Measurements from ENCODE around the gene LAG3. TPM values are rescaled to one million over a fixed set of nuclear protein-coding genes. Genes with fewer than 3 reads are reported as not detected.

Gene LAG3
- total and polyA plus RNA-seq, 2 experiments from 2014 or later = 3.7 to 4.7 TPM

DNA sequence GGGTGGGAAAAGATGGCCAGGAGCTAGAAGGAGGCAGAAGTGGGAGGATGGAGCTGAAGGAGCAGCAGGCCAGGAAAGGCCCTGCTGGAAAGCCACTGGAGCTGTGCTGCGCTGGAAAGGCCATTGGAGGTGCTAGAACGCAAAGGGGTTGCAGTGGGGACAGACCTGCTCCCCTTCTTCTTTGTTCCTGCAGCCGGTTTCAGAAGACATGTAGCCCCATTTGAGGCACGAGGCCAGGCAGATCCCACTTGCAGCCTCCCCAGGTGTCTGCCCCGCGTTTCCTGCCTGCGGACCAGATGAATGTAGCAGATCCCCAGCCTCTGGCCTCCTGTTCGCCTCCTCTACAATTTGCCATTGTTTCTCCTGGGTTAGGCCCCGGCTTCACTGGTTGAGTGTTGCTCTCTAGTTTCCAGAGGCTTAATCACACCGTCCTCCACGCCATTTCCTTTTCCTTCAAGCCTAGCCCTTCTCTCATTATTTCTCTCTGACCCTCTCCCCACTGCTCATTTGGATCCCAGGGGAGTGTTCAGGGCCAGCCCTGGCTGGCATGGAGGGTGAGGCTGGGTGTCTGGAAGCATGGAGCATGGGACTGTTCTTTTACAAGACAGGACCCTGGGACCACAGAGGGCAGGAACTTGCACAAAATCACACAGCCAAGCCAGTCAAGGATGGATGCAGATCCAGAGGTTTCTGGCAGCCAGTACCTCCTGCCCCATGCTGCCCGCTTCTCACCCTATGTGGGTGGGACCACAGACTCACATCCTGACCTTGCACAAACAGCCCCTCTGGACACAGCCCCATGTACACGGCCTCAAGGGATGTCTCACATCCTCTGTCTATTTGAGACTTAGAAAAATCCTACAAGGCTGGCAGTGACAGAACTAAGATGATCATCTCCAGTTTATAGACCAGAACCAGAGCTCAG lies 47.0 kb downstream of the LAG3 start:
- Histone ChIP-seq H3F3A (replicated peaks; ENCODE audit: low read depth) (peaks cover 12% of the 10 kb centered on the region; the same call in 1 of the 2 replicates), H3K4me1 (ENCODE audit: insufficient read depth) (peaks cover 47% of the 10 kb centered on the region), H3K27ac (ENCODE audit: low read depth) (no peak overlapping the region), H3K79me2 (replicated peaks; ENCODE audit: insufficient read depth) (no peaks in the 10 kb centered on the region), H2AFZ (no peak overlapping the region), H3K36me3 (ENCODE audit: insufficient read depth) (no peaks in the 10 kb centered on the region), H3K27me3 (ENCODE audit: insufficient read depth) (peaks cover 36% of the 10 kb centered on the region), H3K4me3 (no peak overlapping the region), H3K4me2 (peak overlapping the region; percentile 94), H3K9me2 (ENCODE audit: insufficient read depth) (no peaks in the 10 kb centered on the region), H4K20me1 (replicated peaks; ENCODE audit: insufficient read depth) (no peaks in the 10 kb centered on the region)
- H3K27ac Mint-ChIP-seq = no peak overlapping the region
- TF ChIP-seq, protein P1, sequence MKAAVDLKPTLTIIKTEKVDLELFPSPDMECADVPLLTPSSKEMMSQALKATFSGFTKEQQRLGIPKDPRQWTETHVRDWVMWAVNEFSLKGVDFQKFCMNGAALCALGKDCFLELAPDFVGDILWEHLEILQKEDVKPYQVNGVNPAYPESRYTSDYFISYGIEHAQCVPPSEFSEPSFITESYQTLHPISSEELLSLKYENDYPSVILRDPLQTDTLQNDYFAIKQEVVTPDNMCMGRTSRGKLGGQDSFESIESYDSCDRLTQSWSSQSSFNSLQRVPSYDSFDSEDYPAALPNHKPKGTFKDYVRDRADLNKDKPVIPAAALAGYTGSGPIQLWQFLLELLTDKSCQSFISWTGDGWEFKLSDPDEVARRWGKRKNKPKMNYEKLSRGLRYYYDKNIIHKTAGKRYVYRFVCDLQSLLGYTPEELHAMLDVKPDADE (IDR thresholded peaks at IDR 0.05) = no peak
- TF ChIP-seq ZNF114 (CRISPR knock-in tag; IDR thresholded peaks at IDR 0.05) (no peak), ZNF331 (CRISPR knock-in tag; IDR thresholded peaks at IDR 0.05; ENCODE audit: low read depth) (no peak), JUNB (IDR thresholded peaks at IDR 0.05; ENCODE audit: unreplicated experiment) (no peak)
- TF ChIP-seq, protein P2, sequence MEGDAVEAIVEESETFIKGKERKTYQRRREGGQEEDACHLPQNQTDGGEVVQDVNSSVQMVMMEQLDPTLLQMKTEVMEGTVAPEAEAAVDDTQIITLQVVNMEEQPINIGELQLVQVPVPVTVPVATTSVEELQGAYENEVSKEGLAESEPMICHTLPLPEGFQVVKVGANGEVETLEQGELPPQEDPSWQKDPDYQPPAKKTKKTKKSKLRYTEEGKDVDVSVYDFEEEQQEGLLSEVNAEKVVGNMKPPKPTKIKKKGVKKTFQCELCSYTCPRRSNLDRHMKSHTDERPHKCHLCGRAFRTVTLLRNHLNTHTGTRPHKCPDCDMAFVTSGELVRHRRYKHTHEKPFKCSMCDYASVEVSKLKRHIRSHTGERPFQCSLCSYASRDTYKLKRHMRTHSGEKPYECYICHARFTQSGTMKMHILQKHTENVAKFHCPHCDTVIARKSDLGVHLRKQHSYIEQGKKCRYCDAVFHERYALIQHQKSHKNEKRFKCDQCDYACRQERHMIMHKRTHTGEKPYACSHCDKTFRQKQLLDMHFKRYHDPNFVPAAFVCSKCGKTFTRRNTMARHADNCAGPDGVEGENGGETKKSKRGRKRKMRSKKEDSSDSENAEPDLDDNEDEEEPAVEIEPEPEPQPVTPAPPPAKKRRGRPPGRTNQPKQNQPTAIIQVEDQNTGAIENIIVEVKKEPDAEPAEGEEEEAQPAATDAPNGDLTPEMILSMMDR (conservative IDR thresholded peaks at IDR 0.05; ENCODE audit: low read depth in 2 of 2) = no peak
- TF ChIP-seq, protein P3, sequence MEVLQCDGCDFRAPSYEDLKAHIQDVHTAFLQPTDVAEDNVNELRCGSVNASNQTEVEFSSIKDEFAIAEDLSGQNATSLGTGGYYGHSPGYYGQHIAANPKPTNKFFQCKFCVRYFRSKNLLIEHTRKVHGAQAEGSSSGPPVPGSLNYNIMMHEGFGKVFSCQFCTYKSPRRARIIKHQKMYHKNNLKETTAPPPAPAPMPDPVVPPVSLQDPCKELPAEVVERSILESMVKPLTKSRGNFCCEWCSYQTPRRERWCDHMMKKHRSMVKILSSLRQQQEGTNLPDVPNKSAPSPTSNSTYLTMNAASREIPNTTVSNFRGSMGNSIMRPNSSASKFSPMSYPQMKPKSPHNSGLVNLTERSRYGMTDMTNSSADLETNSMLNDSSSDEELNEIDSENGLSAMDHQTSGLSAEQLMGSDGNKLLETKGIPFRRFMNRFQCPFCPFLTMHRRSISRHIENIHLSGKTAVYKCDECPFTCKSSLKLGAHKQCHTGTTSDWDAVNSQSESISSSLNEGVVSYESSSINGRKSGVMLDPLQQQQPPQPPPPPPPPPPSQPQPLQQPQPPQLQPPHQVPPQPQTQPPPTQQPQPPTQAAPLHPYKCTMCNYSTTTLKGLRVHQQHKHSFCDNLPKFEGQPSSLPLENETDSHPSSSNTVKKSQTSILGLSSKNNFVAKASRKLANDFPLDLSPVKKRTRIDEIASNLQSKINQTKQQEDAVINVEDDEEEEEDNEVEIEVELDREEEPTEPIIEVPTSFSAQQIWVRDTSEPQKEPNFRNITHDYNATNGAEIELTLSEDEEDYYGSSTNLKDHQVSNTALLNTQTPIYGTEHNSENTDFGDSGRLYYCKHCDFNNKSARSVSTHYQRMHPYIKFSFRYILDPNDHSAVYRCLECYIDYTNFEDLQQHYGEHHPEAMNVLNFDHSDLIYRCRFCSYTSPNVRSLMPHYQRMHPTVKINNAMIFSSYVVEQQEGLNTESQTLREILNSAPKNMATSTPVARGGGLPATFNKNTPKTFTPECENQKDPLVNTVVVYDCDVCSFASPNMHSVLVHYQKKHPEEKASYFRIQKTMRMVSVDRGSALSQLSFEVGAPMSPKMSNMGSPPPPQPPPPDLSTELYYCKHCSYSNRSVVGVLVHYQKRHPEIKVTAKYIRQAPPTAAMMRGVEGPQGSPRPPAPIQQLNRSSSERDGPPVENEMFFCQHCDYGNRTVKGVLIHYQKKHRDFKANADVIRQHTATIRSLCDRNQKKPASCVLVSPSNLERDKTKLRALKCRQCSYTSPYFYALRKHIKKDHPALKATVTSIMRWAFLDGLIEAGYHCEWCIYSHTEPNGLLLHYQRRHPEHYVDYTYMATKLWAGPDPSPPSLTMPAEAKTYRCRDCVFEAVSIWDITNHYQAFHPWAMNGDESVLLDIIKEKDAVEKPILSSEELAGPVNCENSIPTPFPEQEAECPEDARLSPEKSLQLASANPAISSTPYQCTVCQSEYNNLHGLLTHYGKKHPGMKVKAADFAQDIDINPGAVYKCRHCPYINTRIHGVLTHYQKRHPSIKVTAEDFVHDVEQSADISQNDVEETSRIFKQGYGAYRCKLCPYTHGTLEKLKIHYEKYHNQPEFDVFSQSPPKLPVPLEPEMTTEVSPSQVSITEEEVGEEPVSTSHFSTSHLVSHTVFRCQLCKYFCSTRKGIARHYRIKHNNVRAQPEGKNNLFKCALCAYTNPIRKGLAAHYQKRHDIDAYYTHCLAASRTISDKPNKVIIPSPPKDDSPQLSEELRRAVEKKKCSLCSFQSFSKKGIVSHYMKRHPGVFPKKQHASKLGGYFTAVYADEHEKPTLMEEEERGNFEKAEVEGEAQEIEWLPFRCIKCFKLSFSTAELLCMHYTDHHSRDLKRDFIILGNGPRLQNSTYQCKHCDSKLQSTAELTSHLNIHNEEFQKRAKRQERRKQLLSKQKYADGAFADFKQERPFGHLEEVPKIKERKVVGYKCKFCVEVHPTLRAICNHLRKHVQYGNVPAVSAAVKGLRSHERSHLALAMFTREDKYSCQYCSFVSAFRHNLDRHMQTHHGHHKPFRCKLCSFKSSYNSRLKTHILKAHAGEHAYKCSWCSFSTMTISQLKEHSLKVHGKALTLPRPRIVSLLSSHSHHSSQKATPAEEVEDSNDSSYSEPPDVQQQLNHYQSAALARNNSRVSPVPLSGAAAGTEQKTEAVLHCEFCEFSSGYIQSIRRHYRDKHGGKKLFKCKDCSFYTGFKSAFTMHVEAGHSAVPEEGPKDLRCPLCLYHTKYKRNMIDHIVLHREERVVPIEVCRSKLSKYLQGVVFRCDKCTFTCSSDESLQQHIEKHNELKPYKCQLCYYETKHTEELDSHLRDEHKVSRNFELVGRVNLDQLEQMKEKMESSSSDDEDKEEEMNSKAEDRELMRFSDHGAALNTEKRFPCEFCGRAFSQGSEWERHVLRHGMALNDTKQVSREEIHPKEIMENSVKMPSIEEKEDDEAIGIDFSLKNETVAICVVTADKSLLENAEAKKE (CRISPR knock-in tag; IDR thresholded peaks at IDR 0.05) = no peak
- H3K9me3 Mint-ChIP-seq = no peaks in the 10 kb centered on the region
- DNase-seq (ENCODE audit: low spot score) (no peak), ATAC-seq (peak; percentile 3; the same call in 2 of the 3 replicates)
- no peaks in the 10 kb centered on the region for H3K36me3 Mint-ChIP-seq (ENCODE audit: low read depth)
- H3K4me1 Mint-ChIP-seq = peaks cover 53% of the 10 kb centered on the region
- peak overlapping the region; percentile 45; the same call in 2 of the 3 replicates for H3K4me3 Mint-ChIP-seq
- H3K27me3 Mint-ChIP-seq (ENCODE audit: insufficient read depth, low read depth, poor library complexity) = peaks cover 37% of the 10 kb centered on the region
